ENCODE results near the gene IGF1R. TPM values are rescaled to one million over a fixed set of nuclear protein-coding genes. Genes with fewer than 3 reads are reported as not detected.

The IGF1R gene
- total RNA-seq, 2 donors from 2014 or later, result 32.1 to 64.1 TPM

GRCh38 chr15:98802187-98802586 lies 153.8 kb downstream of the IGF1R start:
- TF ChIP-seq CTCF (IDR thresholded peaks at IDR 0.05), result no peak
- no peaks in the 10 kb centered on the region for H3K9me3 ChIP-seq
- H3K4me3 ChIP-seq, result no peak overlapping the region
- no peaks in the 10 kb centered on the region for H3K27me3 ChIP-seq
- no peak for DNase-seq (ENCODE audit: low spot score)
- peaks cover 0 to 75% of the 10 kb centered on the region in 2 donors for H3K4me1 ChIP-seq
- H3K27ac ChIP-seq, result no peak overlapping the region
- H3K36me3 ChIP-seq, result no peaks in the 10 kb centered on the region

- H3K4me1 ChIP-seq, result peaks cover 0 to 78% of the 10 kb centered on the region in 2 donors
- no peaks in the 10 kb centered on the region for H3K36me3 ChIP-seq
- TF ChIP-seq CTCF (IDR thresholded peaks at IDR 0.05), result no peak
- no peaks in the 10 kb centered on the region for H3K9me3 ChIP-seq
- no peak overlapping the region for H3K27ac ChIP-seq
- H3K27me3 ChIP-seq, result no peaks in the 10 kb centered on the region
- no peak overlapping the region for H3K4me3 ChIP-seq
- DNase-seq (ENCODE audit: low spot score), result no peak
These were observed 155.1 kb downstream of the IGF1R start for GRCh38 chr15:98803228-98804056.

GRCh38 chr15:98804057-98804380 lies 155.7 kb downstream of the IGF1R start:
- H3K27ac ChIP-seq, result no peak overlapping the region
- no peaks in the 10 kb centered on the region for H3K36me3 ChIP-seq
- peaks cover 0 to 75% of the 10 kb centered on the region in 2 donors for H3K4me1 ChIP-seq
- peak in 1 of 2 donors; percentile 22 for TF ChIP-seq CTCF (IDR thresholded peaks at IDR 0.05)
- no peaks in the 10 kb centered on the region for H3K9me3 ChIP-seq
- no peak for DNase-seq (ENCODE audit: low spot score)
- H3K4me3 ChIP-seq, result no peak overlapping the region
- H3K27me3 ChIP-seq, result no peaks in the 10 kb centered on the region

GRCh38 chr15:98805434-98806274 lies 157.3 kb downstream of the IGF1R start:
- peak overlapping the region in 1 of 2 donors; percentile 39 for H3K27ac ChIP-seq
- no peak for DNase-seq (ENCODE audit: low spot score)
- H3K36me3 ChIP-seq, result no peaks in the 10 kb centered on the region
- no peaks in the 10 kb centered on the region for H3K9me3 ChIP-seq
- no peaks in the 10 kb centered on the region for H3K27me3 ChIP-seq
- TF ChIP-seq CTCF (IDR thresholded peaks at IDR 0.05), result no peak
- H3K4me3 ChIP-seq, result no peak overlapping the region
- peaks cover 0 to 70% of the 10 kb centered on the region in 2 donors for H3K4me1 ChIP-seq

GRCh38 chr15:98806275-98806895 lies 158.0 kb downstream of the IGF1R start:
- Histone ChIP-seq H3K9me3 (no peaks in the 10 kb centered on the region), H3K4me3 (no peak overlapping the region), H3K27ac (peak overlapping the region; percentile 39 to 45), H3K36me3 (no peaks in the 10 kb centered on the region), H3K4me1 (peaks cover 0 to 63% of the 10 kb centered on the region in 2 donors), H3K27me3 (no peaks in the 10 kb centered on the region)
- TF ChIP-seq CTCF (IDR thresholded peaks at IDR 0.05), result no peak
- no peak for DNase-seq (ENCODE audit: low spot score)

Measured in right atrium auricular region (tissue), 2 donors.